Left lung (tissue), 10 donors: ENCODE results near the gene TMTC2. TPM values are rescaled to one million over a fixed set of nuclear protein-coding genes. Genes with fewer than 3 reads are reported as not detected.

ENCODE experiments used
- ATAC-seq: fragments of 200-7000 bp; cut with Tn5 transposase; one replicate; pipeline ENCODE4 v1.9.1; 2020; ENCODE audit warnings: moderate library complexity
- DNase-seq, 4 donors: peaks; one replicate each; pipeline ENCODE4 v3.0.0-alpha.2; 2013 to 2020
- H3K27ac ChIP-seq, 2 donors: fragments of 200-600 bp; sonication (generic) in 1 of 2; one replicate each; pipeline versions ENCODE4 v1.5.0 to v1.8.0; 2020 to 2021
- H3K27me3 ChIP-seq, 2 donors: fragments of 200-600 bp; sonication (generic) in 1 of 2; one replicate each; pipeline versions ENCODE4 v1.5.0 to v1.8.0; 2020 to 2021
- H3K36me3 ChIP-seq, 2 donors: fragments of 200-600 bp; sonication (generic) in 1 of 2; one replicate each; pipeline versions ENCODE4 v1.5.0 to v1.8.0; 2020 to 2021
- H3K4me1 ChIP-seq, 2 donors: fragments of 200-600 bp; one replicate each; pipeline ENCODE4 v1.8.0; 2021
- H3K4me3 ChIP-seq, 2 donors: fragments of 200-600 bp; sonication (generic) in 1 of 2; one replicate each; pipeline versions ENCODE4 v1.5.0 to v1.8.0; 2020 to 2021; ENCODE audit warnings: mild to moderate bottlenecking in 1 of 2
- H3K9me3 ChIP-seq, 2 donors: fragments of 200-600 bp; sonication (generic) in 1 of 2; one replicate each; pipeline versions ENCODE4 v1.5.0 to v1.8.0; 2020 to 2021
- CTCF ChIP-seq, 2 donors: fragments of 200-600 bp; sonication (generic) in 1 of 2; IDR thresholded peaks; one replicate each; pipeline versions ENCODE4 v1.5.0 to v1.8.0; 2021; ENCODE audit warnings: antibody characterized with exemption in 2 of 2
- intact Hi-C, 2 donors: fragments of 100-400 bp; cut with DNase I; formaldehyde crosslinking; loops; one replicate each; pipeline versions ENCODE4 v1.11.2 to v1.14.2; 2022
- polyA plus RNA-seq, 6 donors: library from polyadenylated mRNA; unstranded; fragments of 120-200 nt; gene quantifications; one replicate each; pipeline ENCODE4 v1.2.1, GENCODE V29; 2013; ENCODE audit not compliant: insufficient read length in 6 of 6
- total RNA-seq, 2 donors: library from RNA; stranded (reverse); fragmentation: NEBNext Ultra II Directional; extraction: Animal tissue kit (Norgen Biotek cat#: 25700); gene quantifications; one replicate each; pipeline ENCODE4 v1.2.1, GENCODE V29; 2021
- donor health status: DM: no; HTN: yes; CAD: no.
- donor health status: DM: no; HTN: no; CAD: no.

TMTC2 gene
- total and polyA plus RNA-seq, 8 donors, result 17.2 to 46.1 (median 39.3) TPM

GRCh38 chr12:82730953-82731459 lies 44.3 kb downstream of the TMTC2 start:
- intact Hi-C loops, result no loop called here
- peak in 1 of 4 donors; percentile 16 for DNase-seq

GRCh38 chr12:82740129-82741000 lies 53.7 kb downstream of the TMTC2 start:
- Histone ChIP-seq H3K4me1 (peaks cover 0 to 4% of the 10 kb centered on the region in 2 donors), H3K9me3 (no peaks in the 10 kb centered on the region), H3K27ac (no peak overlapping the region), H3K27me3 (no peaks in the 10 kb centered on the region), H3K36me3 (no peaks in the 10 kb centered on the region), H3K4me3 (no peak overlapping the region)
- no peak for TF ChIP-seq CTCF (IDR thresholded peaks at IDR 0.05)
- DNase-seq, result no peak
- intact Hi-C loops, result no loop called here
- peak; percentile 53 for ATAC-seq

More at GRCh38 chr12:82730953-82731459, 44.3 kb downstream of the TMTC2 start:
- no peak overlapping the region for H3K27ac ChIP-seq
- H3K4me3 ChIP-seq, result no peak overlapping the region
- peaks cover 0 to 4% of the 10 kb centered on the region in 2 donors for H3K9me3 ChIP-seq
- H3K27me3 ChIP-seq, result no peaks in the 10 kb centered on the region
- no peak for TF ChIP-seq CTCF (IDR thresholded peaks at IDR 0.05)
- peak; percentile 49 for ATAC-seq
- H3K4me1 ChIP-seq, result no peaks in the 10 kb centered on the region
- H3K36me3 ChIP-seq, result peaks cover 0 to 9% of the 10 kb centered on the region in 2 donors

GRCh38 chr12:82745063-82745674 lies 58.5 kb downstream of the TMTC2 start:
- Histone ChIP-seq H3K27me3 (no peaks in the 10 kb centered on the region), H3K4me1 (peaks cover 9 to 19% of the 10 kb centered on the region in 2 donors), H3K4me3 (no peak overlapping the region), H3K9me3 (no peaks in the 10 kb centered on the region), H3K36me3 (no peaks in the 10 kb centered on the region), H3K27ac (no peak overlapping the region)
- no peak for TF ChIP-seq CTCF (IDR thresholded peaks at IDR 0.05)
- ATAC-seq (peak; percentile 41), DNase-seq (no peak)
- intact Hi-C loops, result no loop called here

- no peak for TF ChIP-seq CTCF (IDR thresholded peaks at IDR 0.05)
- DNase-seq (no peak), ATAC-seq (peak; percentile 79)
- no peaks in the 10 kb centered on the region for H3K36me3 ChIP-seq
- H3K27ac ChIP-seq, result peak overlapping the region in 1 of 2 donors; percentile 34
- peaks cover 9 to 19% of the 10 kb centered on the region in 2 donors for H3K4me1 ChIP-seq
- H3K4me3 ChIP-seq, result no peak overlapping the region
- intact Hi-C loops, result no loop called here
- H3K27me3 ChIP-seq, result no peaks in the 10 kb centered on the region
- no peaks in the 10 kb centered on the region for H3K9me3 ChIP-seq
Measured at GRCh38 chr12:82745807-82746206, 59.1 kb downstream of the TMTC2 start.

GRCh38 chr12:82746668-82747067 lies 60.0 kb downstream of the TMTC2 start:
- no peaks in the 10 kb centered on the region for H3K36me3 ChIP-seq
- H3K27me3 ChIP-seq, result no peaks in the 10 kb centered on the region
- intact Hi-C loops, result no loop called here
- no peaks in the 10 kb centered on the region for H3K9me3 ChIP-seq
- no peak for TF ChIP-seq CTCF (IDR thresholded peaks at IDR 0.05)
- H3K4me1 ChIP-seq, result peaks cover 9 to 19% of the 10 kb centered on the region in 2 donors
- H3K27ac ChIP-seq, result peak overlapping the region in 1 of 2 donors; percentile 34
- H3K4me3 ChIP-seq, result no peak overlapping the region
- peak; percentile 62 for ATAC-seq
- no peak for DNase-seq
